Thyroid gland (tissue), 4 donors: Measurements from ENCODE around the gene PLCB4. TPM values are rescaled to one million over a fixed set of nuclear protein-coding genes. Genes with fewer than 3 reads are reported as not detected.

Experiments
- DNase-seq, 2 donors: peaks; one replicate each; pipeline ENCODE4 v3.0.0-alpha.2; 2019
- H3K27ac ChIP-seq, 3 donors: fragments of 200-600 bp; sonication (generic); 1 replicate in 2 of 3; 2 replicates in 1 of 3; pipeline ENCODE4 v1.5.1; 2016 to 2019; ENCODE audit warnings: mild to moderate bottlenecking in 1 of 3, moderate library complexity in 1 of 3
- H3K27me3 ChIP-seq: fragments of 200-600 bp; sonication (generic); one replicate; pipeline ENCODE4 v1.5.1; 2019
- H3K36me3 ChIP-seq, 2 donors: fragments of 200-600 bp; sonication (generic); one replicate each; pipeline ENCODE4 v1.5.1; 2016 to 2019
- H3K4me1 ChIP-seq, 2 donors: fragments of 200-600 bp; sonication (generic); one replicate each; pipeline ENCODE4 v1.5.1; 2017 to 2019
- H3K4me3 ChIP-seq, 3 donors: fragments of 200-600 bp; sonication (generic); replicated peaks in 1 of 3; 1 replicate in 2 of 3; 2 replicates in 1 of 3; pipeline ENCODE4 v1.5.1; 2016; ENCODE audit warnings: mild to moderate bottlenecking in 1 of 3
- H3K9me3 ChIP-seq: fragments of 200-600 bp; sonication (generic); one replicate; pipeline ENCODE4 v1.5.1; 2017
- POLR2A ChIP-seq, 2 donors: fragments of 450-650 bp; IDR thresholded peaks; one replicate each; pipeline ENCODE4 v1.6.1; 2017; ENCODE audit warnings: antibody characterized with exemption in 2 of 2, mild to moderate bottlenecking in 2 of 2, moderate library complexity in 1 of 2
- WGBS, 2 donors: methylation state at CpG; one replicate each; pipeline ENCODE4 v1.1.5; 2017; 5-methylcytosine and 5-hydroxymethylcytosine counted together
- intact Hi-C: fragments of 100-400 bp; cut with DNase I; formaldehyde crosslinking; loops from one replicate; pipeline ENCODE4 v1.15.1; 2023
- total RNA-seq, 4 donors: library from RNA; depleted of rRNA; stranded (reverse); fragments of >200 nt; gene quantifications; one replicate each; pipeline ENCODE4 v1.2.3, GENCODE V29; 2016
- TF ChIP-seq, protein P1 (sequence below), 6 experiments: fragments of 200-600 bp in 3 of 6; fragments of 450-650 bp in 3 of 6; sonication (generic) in 3 of 6; IDR thresholded peaks; one replicate each; pipeline ENCODE4 v1.5.1; 2016 to 2019; ENCODE audit warnings: antibody characterized with exemption in 6 of 6, mild to moderate bottlenecking in 2 of 6, inconsistent platforms in 1 of 6, moderate library complexity in 1 of 6

PLCB4 gene
- total RNA-seq, 4 donors from 2014 or later: 50.9 to 77.9 (median 67.9) TPM

DNA sequence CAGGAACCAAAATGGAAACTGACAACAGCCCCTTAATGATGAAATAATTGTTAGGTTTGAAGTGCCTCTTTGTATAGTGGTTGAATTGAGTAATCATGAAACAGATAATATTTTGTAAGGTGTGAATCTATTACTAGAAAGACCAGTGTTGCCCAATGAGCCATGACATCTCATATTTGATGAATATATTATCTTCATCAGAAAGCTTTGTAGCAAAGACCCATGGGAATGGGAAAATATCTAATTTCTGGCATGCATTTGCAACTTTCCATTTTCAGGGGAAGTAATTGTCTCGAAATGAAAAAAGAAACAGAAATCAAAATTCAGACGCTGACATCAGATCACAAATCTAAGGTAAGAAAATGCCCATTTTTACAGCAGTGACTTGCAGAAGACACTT lies 388.2 kb downstream of the PLCB4 start:
- peaks cover 0 to 4% of the 10 kb centered on the region in 2 donors for H3K4me1 ChIP-seq
- no peak overlapping the region for H3K4me3 ChIP-seq
- H3K9me3 ChIP-seq: no peaks in the 10 kb centered on the region
- DNase-seq: no peak
- intact Hi-C loops: no loop called here
- peaks cover 0 to 8% of the 10 kb centered on the region in 2 donors for H3K36me3 ChIP-seq
- no peaks in the 10 kb centered on the region for H3K27me3 ChIP-seq
- H3K27ac ChIP-seq: no peak overlapping the region
- 91 to 92% methylated on average over 2 of the region's 2 CpGs for WGBS, 2 donors
- TF ChIP-seq, protein P1, sequence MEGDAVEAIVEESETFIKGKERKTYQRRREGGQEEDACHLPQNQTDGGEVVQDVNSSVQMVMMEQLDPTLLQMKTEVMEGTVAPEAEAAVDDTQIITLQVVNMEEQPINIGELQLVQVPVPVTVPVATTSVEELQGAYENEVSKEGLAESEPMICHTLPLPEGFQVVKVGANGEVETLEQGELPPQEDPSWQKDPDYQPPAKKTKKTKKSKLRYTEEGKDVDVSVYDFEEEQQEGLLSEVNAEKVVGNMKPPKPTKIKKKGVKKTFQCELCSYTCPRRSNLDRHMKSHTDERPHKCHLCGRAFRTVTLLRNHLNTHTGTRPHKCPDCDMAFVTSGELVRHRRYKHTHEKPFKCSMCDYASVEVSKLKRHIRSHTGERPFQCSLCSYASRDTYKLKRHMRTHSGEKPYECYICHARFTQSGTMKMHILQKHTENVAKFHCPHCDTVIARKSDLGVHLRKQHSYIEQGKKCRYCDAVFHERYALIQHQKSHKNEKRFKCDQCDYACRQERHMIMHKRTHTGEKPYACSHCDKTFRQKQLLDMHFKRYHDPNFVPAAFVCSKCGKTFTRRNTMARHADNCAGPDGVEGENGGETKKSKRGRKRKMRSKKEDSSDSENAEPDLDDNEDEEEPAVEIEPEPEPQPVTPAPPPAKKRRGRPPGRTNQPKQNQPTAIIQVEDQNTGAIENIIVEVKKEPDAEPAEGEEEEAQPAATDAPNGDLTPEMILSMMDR (IDR thresholded peaks at IDR 0.05): no peak
- TF ChIP-seq POLR2A (IDR thresholded peaks at IDR 0.05): no peak

DNA sequence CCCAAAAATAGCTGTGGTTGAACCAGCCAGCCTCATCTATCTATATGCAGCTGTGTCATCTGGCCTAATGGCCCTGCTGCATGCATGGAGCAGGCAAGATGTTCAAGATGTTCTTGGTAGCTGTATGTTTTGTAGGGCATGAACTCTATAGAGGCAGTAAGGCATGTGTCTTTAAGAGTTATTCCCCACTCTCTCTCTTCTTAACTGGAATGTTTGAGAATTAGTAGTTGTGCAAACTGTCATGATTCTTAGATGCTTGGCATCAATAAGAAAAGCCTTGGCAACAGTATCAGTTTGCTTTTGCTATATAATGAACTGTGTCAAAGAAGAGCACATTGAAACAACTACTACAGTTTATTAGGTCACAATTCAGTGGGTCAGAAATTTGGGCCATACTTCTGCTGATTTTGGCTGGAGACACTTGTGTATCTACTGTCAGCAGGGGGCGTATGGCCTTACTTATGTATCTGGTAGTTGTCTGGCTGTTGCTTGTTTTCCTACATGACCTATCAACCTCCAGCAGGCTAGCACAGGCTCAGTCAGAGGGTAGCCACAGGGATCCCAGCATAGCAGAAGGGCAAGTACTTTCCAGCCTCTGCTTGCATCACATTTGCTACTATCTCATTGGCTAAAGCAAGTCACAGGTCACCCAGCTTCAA lies 389.4 kb downstream of the PLCB4 start:
- DNase-seq: no peak
- H3K9me3 ChIP-seq: no peaks in the 10 kb centered on the region
- peaks cover 0 to 4% of the 10 kb centered on the region in 2 donors for H3K4me1 ChIP-seq
- H3K27ac ChIP-seq: no peak overlapping the region
- TF ChIP-seq, protein P1 (IDR thresholded peaks at IDR 0.05): no peak
- TF ChIP-seq POLR2A (IDR thresholded peaks at IDR 0.05): no peak
- H3K4me3 ChIP-seq: no peak overlapping the region
- H3K36me3 ChIP-seq: peaks cover 0 to 5% of the 10 kb centered on the region in 2 donors
- intact Hi-C loops: no loop called here
- WGBS, 2 donors: 84 to 90% methylated on average over 1 of the region's 1 CpG
- no peaks in the 10 kb centered on the region for H3K27me3 ChIP-seq

DNA sequence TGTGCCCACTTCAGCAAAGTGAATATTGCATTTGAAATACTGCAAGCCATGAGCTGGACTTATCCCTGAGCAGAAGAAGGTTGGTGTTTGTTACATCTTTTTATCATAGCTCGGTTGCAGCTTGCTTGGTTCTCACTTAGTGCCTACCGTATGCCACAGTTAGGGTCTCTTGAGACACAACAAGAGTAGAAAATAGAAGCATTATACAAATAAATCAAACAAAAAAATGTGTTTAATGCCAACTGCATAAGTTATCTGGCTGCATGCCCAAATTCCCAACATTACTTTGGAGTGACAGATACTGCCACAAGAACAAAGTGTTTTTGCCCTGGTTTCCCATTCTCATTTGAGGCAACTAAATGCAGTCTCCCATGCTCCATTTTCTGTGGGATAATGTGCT lies 391.6 kb downstream of the PLCB4 start:
- intact Hi-C loops: no loop called here
- H3K27me3 ChIP-seq: no peaks in the 10 kb centered on the region
- no peaks in the 10 kb centered on the region for H3K9me3 ChIP-seq
- peaks cover 0 to 5% of the 10 kb centered on the region in 2 donors for H3K36me3 ChIP-seq
- TF ChIP-seq POLR2A (IDR thresholded peaks at IDR 0.05): no peak
- TF ChIP-seq, protein P1 (IDR thresholded peaks at IDR 0.05): no peak
- no peak for DNase-seq
- H3K4me1 ChIP-seq: peaks cover 0 to 4% of the 10 kb centered on the region in 2 donors
- no peak overlapping the region for H3K27ac ChIP-seq
- no peak overlapping the region for H3K4me3 ChIP-seq
- 67 to 72% methylated on average over 2 of the region's 2 CpGs for WGBS, 2 donors

DNA sequence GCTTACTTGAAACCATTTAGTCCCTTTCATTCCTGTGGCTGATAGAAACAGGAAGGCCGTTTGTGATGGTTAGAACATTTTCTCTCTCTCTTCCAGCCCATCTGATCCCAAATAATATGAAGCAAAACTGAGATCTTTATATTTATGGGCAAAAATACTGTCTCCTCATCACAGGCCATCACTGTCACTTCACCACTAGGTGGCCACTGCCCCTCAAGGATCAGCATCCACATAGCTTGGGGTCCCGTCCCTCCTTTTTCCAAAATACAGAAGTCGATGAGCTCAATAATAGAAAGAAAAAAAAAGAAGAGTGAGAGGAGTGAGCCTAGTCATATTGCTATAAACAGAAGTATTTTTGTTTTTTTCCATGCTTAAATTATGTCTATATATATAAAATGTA lies 399.1 kb downstream of the PLCB4 start:
- no peak for DNase-seq
- Histone ChIP-seq H3K4me3 (no peak overlapping the region), H3K27ac (no peak overlapping the region), H3K4me1 (no peaks in the 10 kb centered on the region), H3K9me3 (no peaks in the 10 kb centered on the region), H3K27me3 (no peaks in the 10 kb centered on the region), H3K36me3 (no peaks in the 10 kb centered on the region)
- 54 to 60% methylated on average over 3 of the region's 3 CpGs for WGBS, 2 donors
- TF ChIP-seq, protein P1 (IDR thresholded peaks at IDR 0.05): peak in 1 of 6 experiments; percentile 34
- no peak for TF ChIP-seq POLR2A (IDR thresholded peaks at IDR 0.05)
- intact Hi-C loops: no loop called here

DNA sequence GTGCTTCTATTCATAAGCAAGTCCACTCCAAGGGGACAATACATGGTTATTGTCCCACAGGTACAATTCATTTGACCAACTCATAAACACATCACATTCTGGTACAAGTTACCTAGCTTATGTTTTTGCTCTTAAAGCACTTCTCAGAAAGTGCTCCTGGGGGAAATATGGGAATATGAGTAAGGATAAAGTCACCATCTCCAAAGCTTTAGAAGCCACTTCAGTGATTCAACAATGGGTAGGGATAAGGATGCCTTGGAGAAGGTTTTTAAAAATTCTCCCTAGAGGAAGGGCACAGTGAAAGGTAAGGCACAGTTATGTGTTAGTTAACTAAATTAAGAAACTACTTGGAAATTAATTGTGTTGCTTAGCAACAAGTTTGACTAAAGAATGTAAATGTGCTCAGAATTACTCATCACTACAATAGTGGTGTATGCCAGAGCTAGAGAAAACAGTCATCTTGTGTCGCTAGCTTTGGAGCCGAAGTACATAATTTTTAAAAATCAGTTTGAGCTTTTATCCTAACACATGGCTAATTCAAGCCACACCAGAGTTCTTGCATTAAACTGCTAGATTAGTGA lies 406.0 kb downstream of the PLCB4 start:
- no peak overlapping the region for H3K4me3 ChIP-seq
- H3K27ac ChIP-seq: no peak overlapping the region
- 89 to 91% methylated on average over 2 of the region's 2 CpGs for WGBS, 2 donors
- DNase-seq: no peak
- H3K9me3 ChIP-seq: no peaks in the 10 kb centered on the region
- peaks cover 0 to 4% of the 10 kb centered on the region in 2 donors for H3K36me3 ChIP-seq
- no peaks in the 10 kb centered on the region for H3K27me3 ChIP-seq
- no peaks in the 10 kb centered on the region for H3K4me1 ChIP-seq
- TF ChIP-seq POLR2A (IDR thresholded peaks at IDR 0.05): no peak
- TF ChIP-seq, protein P1 (IDR thresholded peaks at IDR 0.05): no peak
- intact Hi-C loops: no loop called here
